ES-I3 (cell line): ENCODE results near the gene ATP6V1C2.
A peak's percentile ranks its signal among the peaks of the same experiment; 100 is the strongest.
"Not testable (repeated sequence)": the region's sequence is repeated elsewhere in the genome, so short reads cannot be mapped to it uniquely, and the experiment has no call there.

Experiments
- H3K36me3 ChIP-seq: 2 replicates; pipeline ENCODE4 v1.6.1; 2013; ENCODE audit warnings: mild to moderate bottlenecking, low read length, control low read depth, moderate library complexity; ENCODE audit not compliant: insufficient read depth
- H3K4me1 ChIP-seq: 2 replicates; pipeline ENCODE4 v1.6.1; 2013; ENCODE audit warnings: mild to moderate bottlenecking, control low read depth, low read length; ENCODE audit not compliant: insufficient read depth
- H3K9ac ChIP-seq: 2 replicates; pipeline ENCODE4 v1.6.1; 2013; ENCODE audit warnings: low read depth, mild to moderate bottlenecking, low read length, moderate library complexity
- H3K9me3 ChIP-seq: 2 replicates; pipeline ENCODE4 v1.6.1; 2013; ENCODE audit warnings: mild to moderate bottlenecking, low read length, moderate library complexity; ENCODE audit not compliant: control insufficient read depth, insufficient read depth

ATP6V1C2 gene

DNA sequence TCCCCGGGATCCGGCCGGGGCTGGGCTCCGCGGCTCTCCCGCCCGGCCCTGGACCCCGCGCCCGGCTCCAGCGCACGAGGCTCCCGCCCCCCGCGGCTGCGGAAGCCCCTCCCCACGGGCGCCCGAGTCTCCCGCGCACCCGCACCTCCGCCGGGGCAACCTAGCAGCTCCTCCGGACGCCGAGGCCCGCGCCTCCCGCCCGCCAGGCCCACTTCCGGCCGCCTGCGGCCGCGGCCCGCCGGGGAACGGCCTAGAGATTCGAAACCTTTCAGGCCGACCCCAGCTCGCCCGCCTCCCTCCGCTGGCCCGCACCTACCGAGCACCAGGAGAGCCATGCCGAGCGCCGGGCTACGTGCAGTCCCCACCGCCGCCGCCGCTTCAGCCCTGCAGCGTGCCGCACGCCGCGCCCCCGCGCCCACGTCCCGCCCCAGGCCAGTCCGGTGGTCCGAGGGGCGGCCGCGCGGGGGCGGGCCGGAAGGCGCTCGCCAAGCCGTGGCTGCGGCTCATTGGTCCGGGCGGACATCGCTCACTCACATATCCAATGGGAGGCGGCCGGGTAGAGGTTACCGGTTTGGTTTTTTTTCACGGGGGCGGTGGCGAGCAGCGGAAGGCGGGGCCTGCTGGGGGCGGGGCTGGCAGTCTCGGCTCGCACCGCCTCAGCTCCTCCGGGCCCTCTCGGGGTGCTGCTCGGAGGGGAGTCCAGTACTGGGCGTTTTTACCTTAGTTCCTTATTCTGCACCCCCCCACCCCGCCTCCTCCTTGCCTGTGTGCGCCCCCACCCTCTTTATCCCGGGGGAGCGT, 91.1 kb downstream of the ATP6V1C2 start, which contains the start of gene PDIA6:
TSS of gene PDIA6 (minus strand) at position 424 of the 801 bp plus-strand sequence. CDS start at position 335, 89 bp downstream.
- Histone ChIP-seq H3K9me3 (no peaks in the 10 kb centered on the region), H3K4me1 (peaks cover 13% of the 10 kb centered on the region), H3K9ac (peak within 1 kb of the TSS; percentile 87), H3K36me3 (peaks cover 5% of the 10 kb centered on the region; the same call in 1 of the 2 replicates)

DNA sequence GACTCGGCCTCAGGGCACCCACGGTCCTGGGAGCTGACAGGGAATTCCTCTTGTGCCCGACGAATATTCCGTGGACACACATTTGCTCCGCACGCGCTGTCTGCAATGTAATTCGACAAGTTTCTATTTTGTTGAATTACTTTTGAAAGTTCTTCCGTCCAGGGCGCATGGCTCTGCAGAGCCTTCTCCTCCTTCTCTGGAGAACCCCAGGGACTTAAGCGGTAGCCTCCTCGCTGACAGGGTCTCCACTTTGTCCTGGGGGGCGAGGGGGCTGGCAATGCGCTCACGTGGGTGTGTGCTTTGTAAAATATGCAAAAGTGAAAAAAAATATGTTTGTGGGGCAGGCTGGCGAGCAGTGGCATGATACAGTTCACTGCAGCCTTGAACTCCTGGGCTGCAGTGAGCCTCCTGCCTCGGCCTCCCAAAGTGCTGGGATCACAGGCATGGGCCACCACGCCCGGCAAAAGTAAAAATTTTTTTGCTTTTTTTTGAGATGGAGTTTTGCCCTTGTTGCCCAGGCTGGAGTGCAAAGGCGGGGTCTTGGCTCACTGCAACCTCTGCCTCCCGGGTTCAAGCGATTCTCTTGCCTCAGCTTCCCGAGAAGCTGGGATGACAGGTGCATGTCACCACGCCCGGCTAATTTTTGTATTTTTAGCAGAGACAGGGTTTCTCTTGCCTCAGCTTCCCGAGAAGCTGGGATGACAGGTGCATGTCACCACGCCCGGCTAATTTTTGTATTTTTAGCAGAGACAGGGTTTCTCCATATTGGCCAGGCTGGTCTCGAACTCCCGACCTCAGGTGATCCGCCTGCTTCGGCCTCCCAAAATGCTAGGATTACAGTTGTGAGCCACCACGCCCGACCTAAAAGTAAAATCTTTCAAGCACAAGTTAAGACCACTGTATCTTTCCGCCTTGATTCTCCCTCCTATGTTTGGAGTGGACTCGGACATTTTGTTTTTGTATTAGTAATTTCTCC, 92.0 kb downstream of the ATP6V1C2 start:
- peaks cover 13% of the 10 kb centered on the region for H3K4me1 ChIP-seq
- H3K36me3 ChIP-seq, H3K9me3 ChIP-seq: not testable (repeated sequence)
- H3K9ac ChIP-seq: peak overlapping the region; percentile 40

DNA sequence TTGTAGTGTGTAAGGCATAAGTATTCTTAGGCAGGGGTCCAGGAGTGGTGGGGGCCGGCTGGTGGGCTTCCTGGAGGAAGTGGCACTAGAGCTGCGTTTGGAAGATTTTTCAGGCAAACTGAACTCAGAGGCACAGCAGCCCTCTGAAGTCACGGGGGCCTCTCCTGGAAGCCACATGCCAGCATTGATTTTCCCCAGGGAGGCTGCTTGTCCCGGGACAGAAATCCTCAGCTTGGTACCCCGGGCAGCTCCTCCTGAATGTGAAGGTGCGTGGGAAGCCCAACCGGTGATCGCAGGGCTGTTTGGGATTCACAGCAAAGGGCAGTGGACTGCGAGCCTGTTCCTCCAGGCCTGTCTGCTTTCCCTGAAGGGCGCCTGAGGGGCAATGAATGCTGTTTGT, 92.7 kb downstream of the ATP6V1C2 start:
- Histone ChIP-seq H3K9me3 (no peaks in the 10 kb centered on the region), H3K9ac (no peak overlapping the region), H3K36me3 (peaks cover 5% of the 10 kb centered on the region; the same call in 1 of the 2 replicates), H3K4me1 (peaks cover 13% of the 10 kb centered on the region)

DNA sequence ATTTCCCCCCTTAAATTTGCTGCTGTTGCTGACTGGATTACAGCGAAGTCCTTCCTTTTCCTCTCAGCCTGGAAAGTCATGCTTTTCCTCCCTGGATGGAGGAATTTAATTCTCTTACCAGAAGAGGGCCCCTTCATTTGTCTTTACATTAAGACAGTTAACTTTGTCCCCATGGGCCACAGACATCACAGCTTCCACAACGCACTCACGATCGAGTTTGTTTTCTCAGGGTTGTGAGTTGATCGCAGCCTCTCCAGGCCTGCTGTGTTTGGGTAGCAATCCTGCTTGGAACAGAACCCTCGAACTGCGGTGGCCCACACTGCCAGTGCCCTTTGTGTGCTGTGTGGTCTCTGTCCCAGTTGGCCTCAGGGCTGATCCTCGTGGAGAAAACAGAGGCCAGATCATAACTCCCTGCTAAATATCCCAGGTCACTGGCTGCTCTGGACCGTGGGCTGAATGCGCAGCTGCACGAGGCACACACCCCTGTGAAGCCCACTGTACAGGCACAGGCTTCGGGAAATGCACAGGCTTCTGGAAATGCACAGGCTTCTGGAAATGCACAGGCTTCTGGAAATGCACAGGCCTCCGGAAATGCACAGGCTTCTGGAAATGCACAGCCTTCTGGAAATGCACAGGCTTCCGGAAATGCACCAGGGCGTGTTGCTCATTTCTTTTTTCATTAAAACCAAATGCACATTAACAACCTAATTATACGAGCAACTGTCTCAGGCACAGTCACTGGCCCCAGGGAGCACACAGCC, 93.3 kb downstream of the ATP6V1C2 start:
- no peaks in the 10 kb centered on the region for H3K9me3 ChIP-seq
- peaks cover 13% of the 10 kb centered on the region for H3K4me1 ChIP-seq
- H3K36me3 ChIP-seq: peaks cover 5% of the 10 kb centered on the region; the same call in 1 of the 2 replicates
- no peak overlapping the region for H3K9ac ChIP-seq

DNA sequence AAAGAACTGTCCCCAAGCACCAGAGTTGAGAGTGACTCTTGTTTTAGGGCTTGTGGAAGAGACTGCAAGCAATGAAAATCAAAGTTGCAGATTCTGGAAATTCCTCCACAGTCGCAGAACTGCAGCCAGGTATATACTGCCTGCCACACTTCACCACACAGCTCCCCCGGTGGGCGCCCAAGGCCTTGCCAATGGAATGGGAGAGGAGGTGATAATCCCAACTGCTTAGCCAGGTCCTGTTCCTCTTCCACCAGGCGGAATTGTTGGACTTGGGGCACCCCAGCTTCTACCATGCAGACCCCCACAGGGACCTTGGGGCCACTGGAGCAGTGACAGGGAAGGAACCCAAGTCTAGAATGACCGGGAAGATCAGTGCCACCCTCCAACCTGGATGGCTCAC, 96.0 kb downstream of the ATP6V1C2 start:
- Histone ChIP-seq H3K36me3 (no peaks in the 10 kb centered on the region), H3K9ac (no peak overlapping the region), H3K4me1 (peaks cover 6% of the 10 kb centered on the region; the same call in 1 of the 2 replicates), H3K9me3 (no peaks in the 10 kb centered on the region)

DNA sequence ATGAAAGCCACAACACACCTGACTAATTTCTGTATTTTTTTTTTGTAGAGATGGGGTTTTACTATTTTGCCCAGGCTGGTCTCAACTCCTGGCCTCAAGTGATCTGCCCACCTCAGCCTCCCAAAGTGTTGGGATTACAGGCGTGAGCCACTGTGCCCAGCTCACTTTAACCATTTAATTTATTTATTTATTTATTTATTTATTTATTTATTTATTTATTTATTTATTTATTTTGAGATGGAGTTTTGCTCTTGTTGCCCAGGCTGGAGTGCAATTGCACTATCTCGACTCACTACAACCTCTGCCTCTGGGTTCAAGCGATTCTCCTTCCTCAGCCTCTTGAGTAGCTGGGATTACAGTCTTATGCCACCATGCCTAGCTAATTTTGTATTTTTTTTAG, 96.9 kb downstream of the ATP6V1C2 start:
- H3K9ac ChIP-seq, H3K4me1 ChIP-seq, H3K36me3 ChIP-seq, H3K9me3 ChIP-seq: not testable (repeated sequence)

DNA sequence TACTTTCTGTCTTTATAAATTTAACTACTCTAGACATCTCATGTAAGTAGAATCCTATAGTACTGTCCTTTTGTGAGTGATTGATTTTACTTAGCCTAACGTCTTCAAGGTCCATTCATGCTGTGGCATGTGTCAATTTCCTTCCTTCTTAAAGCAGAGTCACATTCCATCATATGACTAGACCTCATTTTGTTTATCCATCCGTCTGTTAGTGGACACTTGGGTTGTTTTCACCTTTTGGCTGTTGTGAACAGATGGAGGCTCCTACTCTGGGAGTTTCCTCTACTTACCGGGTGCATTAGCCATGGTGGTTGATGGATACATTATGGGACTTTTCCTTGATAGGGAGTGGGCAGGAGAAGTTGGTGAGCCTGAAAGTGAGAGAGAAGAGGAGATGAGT, 97.6 kb downstream of the ATP6V1C2 start:
- no peaks in the 10 kb centered on the region for H3K36me3 ChIP-seq
- no peak overlapping the region for H3K9ac ChIP-seq
- peaks cover 6% of the 10 kb centered on the region; the same call in 1 of the 2 replicates for H3K4me1 ChIP-seq
- H3K9me3 ChIP-seq: no peaks in the 10 kb centered on the region

DNA sequence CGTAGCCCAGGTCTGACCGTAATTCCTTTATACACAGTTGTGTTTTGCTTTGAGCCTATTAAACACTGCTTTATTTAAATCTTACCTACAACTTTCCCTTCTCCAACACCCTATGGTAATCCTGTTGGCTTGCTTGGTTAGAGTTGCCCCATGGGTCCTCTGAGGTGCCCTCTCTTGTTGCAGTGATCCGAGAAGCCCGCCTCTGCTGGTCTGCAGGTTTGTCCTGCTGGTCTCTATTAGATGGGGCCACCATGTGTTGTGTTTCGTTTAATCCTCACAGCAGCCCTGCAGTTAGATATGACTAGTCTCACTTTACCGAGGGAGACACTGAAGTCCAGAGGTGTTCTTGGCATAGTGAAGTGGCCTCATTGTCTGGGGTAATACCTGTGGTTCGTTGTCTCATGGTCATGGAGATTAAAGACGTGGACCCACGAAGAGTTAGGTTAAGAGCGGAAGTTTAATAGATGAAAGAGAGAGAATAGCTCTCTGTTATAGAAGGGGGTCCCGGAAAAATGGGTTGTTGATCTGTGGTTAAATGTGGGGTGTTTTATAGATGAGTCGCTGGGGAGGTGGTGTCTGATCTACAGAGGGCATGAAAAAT, 98.4 kb downstream of the ATP6V1C2 start:
- Histone ChIP-seq H3K36me3 (no peaks in the 10 kb centered on the region), H3K4me1 (no peaks in the 10 kb centered on the region), H3K9ac (no peak overlapping the region), H3K9me3 (no peaks in the 10 kb centered on the region)

DNA sequence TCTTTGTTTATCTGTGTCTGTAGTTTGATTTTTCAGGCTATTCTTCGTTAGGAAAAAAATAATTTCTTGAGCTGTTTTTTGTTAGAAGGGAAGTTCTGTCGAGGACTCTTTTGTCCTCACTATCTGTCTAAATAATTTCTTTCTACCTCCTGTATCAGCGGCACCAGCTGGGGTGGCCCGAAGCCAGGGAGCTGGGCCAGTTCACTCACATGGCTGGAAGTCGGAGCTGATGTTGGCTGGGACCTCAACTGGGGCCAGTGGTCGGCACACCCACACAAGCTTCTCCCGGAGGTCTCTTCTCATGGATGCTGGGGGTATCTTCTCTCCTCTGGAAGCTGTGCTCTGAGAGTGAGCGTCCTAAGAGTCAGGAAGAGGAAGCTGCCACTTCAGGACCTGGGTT, 99.1 kb downstream of the ATP6V1C2 start:
- Histone ChIP-seq H3K36me3 (no peaks in the 10 kb centered on the region), H3K9me3 (no peaks in the 10 kb centered on the region), H3K9ac (no peak overlapping the region), H3K4me1 (no peaks in the 10 kb centered on the region)

DNA sequence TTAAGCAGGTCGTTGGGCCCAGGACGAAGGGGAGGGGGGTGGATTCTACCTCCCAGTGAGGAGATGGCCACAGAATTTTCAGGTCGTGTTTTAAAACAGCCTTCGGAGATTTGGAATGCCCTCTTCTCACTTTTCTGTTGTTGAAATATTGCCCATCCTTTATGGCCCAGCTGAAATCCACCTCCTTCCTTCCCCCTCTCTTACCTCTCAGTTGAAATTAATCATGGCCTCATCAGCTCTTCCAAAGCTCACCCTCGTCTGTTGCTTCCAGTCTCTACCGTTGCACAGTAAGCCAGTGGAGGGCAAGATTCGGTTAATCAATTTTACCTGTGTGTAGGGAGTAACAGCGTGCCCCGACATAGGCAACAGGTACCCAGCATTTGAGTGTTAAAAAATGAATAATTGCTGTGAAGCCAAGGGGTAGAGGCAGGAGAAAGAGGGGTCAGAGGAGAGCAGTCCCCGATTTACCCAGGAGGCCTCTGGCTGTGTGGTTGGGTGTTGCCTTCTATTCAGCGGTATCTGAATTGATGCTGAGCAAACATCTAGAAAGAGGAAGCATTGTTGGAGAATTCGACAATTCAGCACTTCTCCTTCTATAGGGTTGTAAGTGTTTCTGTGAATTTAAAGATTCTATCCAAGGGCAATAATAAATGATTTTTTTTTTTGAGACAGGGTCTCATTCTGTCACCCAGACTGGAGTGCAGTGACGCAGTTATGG, 99.7 kb downstream of the ATP6V1C2 start:
- no peaks in the 10 kb centered on the region for H3K9me3 ChIP-seq

DNA sequence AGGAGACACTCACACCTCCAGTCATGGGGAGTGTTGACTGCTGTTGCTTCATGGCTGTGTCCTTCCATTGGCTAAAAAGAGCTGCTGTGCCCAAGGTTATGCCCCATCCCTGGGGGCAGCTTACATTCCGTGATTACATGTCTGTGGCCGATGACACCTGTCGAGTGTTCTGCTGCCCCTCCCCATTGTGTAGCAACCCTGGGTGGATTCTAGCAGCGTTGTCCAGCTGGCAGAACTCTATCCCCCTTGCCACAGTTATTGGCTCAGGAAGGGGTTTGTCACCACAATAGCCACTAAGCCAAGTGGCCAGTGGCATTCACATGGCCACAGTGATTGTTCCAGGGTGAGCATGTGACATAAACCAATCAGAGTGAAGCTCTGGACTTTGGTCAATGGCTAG, 102.8 kb downstream of the ATP6V1C2 start:
- no peaks in the 10 kb centered on the region for H3K9me3 ChIP-seq
- no peaks in the 10 kb centered on the region for H3K36me3 ChIP-seq
- no peak overlapping the region for H3K9ac ChIP-seq
- no peaks in the 10 kb centered on the region for H3K4me1 ChIP-seq

More for the DNA sequence above, 99.7 kb downstream of the ATP6V1C2 start:
- Histone ChIP-seq H3K9ac (no peak overlapping the region), H3K4me1 (no peaks in the 10 kb centered on the region), H3K36me3 (no peaks in the 10 kb centered on the region)

DNA sequence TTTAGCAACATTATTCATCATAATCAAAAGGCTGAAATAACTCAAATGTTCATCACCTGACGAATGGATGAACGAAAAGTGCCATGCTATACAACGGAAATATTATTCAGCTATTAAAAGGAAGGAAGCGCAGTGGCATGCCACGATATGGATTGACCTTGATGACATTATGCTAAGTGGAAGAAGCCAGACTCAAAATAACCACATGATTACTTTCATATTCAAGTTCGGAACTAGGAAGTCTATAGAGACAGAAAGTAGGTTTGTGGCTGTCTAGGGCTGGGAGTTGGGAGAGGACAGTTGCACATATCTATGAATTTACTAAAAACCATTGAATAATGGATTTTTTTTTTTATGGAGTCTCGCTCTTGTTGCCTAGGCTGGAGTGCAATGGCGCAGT, 104.6 kb downstream of the ATP6V1C2 start:
- Histone ChIP-seq H3K36me3 (no peaks in the 10 kb centered on the region), H3K9ac (no peak overlapping the region), H3K9me3 (no peaks in the 10 kb centered on the region), H3K4me1 (peaks cover 2% of the 10 kb centered on the region; the same call in 1 of the 2 replicates)

DNA sequence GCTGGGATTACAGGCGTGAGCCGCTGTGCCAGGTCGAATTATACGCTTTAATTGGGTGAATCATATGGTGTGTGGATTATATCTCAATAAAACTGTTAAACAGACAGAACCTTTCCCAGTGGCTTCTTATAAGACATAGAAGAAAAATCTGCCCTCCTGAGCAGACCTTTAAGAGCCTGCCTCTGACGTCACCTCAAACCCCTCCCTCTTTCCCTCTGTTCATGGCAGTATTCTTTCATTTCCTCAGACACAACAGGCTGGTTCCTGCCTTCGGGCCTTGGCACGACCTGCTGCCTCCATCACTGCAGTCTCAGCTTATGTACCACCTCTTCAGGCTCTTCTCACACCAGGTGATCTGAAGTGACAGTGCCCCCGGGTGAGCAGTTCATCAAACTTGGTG, 105.2 kb downstream of the ATP6V1C2 start:
- Histone ChIP-seq H3K4me1 (peaks cover 8% of the 10 kb centered on the region), H3K9me3 (no peaks in the 10 kb centered on the region), H3K9ac (no peak overlapping the region), H3K36me3 (no peaks in the 10 kb centered on the region)
